ENCODE results near the gene CTDSPL.

DNA sequence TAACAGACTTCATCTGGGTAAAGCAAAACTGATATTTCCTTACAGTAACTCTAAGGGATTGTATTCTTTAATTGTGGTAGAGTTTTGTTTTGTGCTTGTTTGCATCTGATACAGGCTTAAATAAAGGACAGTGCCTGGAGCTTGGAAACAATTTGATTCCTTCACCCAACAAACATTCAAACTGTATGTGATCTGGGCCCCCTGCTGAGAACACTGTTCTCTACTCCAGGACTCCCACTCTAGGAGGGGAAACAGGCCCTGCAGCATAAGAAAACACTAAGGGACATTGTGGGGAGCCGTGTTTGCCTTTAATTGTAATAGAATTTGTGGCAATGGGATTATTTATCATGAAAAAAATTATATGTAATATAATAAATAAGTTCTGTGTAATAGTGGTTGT is 56.9 kb downstream of the CTDSPL start:
- TF ChIP-seq ZNF274 (IDR thresholded peaks at IDR 0.05; ENCODE audit: borderline replicate concordance, extremely low read depth, low read length) (no peak), NRF1 (IDR thresholded peaks at IDR 0.05; ENCODE audit: low read depth, low read length) (no peak), MAFK (IDR thresholded peaks at IDR 0.05; ENCODE audit: low read depth, low read length) (no peak), JUND (IDR thresholded peaks at IDR 0.05; ENCODE audit: low read length) (no peak), YY1 (IDR thresholded peaks at IDR 0.05; ENCODE audit: low read depth, low read length) (no peak), EZH2 (IDR thresholded peaks at IDR 0.05; ENCODE audit: low read depth, low read length, severe bottlenecking) (no peak), RAD21 (IDR thresholded peaks at IDR 0.05 in 1 of 2, conservative IDR thresholded peaks at IDR 0.05 in 1 of 2; ENCODE audit: low read depth in 2 of 2, low read length in 2 of 2) (no peak), EP300 (IDR thresholded peaks at IDR 0.05; ENCODE audit: borderline replicate concordance in 1 of 2, low read depth in 2 of 2, low read length in 2 of 2) (no peak), POLR2AphosphoS5 (IDR thresholded peaks at IDR 0.05; ENCODE audit: low read depth, low read length) (no peak), SIRT6 (IDR thresholded peaks at IDR 0.05; ENCODE audit: low read length) (no peak)
- TF ChIP-seq, protein P1, sequence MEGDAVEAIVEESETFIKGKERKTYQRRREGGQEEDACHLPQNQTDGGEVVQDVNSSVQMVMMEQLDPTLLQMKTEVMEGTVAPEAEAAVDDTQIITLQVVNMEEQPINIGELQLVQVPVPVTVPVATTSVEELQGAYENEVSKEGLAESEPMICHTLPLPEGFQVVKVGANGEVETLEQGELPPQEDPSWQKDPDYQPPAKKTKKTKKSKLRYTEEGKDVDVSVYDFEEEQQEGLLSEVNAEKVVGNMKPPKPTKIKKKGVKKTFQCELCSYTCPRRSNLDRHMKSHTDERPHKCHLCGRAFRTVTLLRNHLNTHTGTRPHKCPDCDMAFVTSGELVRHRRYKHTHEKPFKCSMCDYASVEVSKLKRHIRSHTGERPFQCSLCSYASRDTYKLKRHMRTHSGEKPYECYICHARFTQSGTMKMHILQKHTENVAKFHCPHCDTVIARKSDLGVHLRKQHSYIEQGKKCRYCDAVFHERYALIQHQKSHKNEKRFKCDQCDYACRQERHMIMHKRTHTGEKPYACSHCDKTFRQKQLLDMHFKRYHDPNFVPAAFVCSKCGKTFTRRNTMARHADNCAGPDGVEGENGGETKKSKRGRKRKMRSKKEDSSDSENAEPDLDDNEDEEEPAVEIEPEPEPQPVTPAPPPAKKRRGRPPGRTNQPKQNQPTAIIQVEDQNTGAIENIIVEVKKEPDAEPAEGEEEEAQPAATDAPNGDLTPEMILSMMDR (IDR thresholded peaks at IDR 0.05; ENCODE audit: control extremely low read depth in 1 of 3, insufficient read depth in 1 of 3, low read depth in 1 of 3, low read length in 3 of 3): no peak
- TF ChIP-seq, protein P2, sequence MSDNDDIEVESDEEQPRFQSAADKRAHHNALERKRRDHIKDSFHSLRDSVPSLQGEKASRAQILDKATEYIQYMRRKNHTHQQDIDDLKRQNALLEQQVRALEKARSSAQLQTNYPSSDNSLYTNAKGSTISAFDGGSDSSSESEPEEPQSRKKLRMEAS (IDR thresholded peaks at IDR 0.05): no peak
